GM18502 (cell line): ENCODE data around the gene VSTM2A.
A peak's percentile ranks its signal among the peaks of the same experiment; 100 is the strongest.

Experiments used
- ATAC-seq: cut with Tn5 transposase; IDR thresholded peaks from one replicate; pipeline ENCODE4 v1.9.1; 2021; ENCODE audit warnings: mild to moderate bottlenecking; ENCODE audit not compliant: unreplicated experiment, poor library complexity

The VSTM2A gene

GRCh38 chr7:54596747-54597146 is 54.6 kb downstream of the VSTM2A start:
- peak; percentile 99 for ATAC-seq

DNA sequence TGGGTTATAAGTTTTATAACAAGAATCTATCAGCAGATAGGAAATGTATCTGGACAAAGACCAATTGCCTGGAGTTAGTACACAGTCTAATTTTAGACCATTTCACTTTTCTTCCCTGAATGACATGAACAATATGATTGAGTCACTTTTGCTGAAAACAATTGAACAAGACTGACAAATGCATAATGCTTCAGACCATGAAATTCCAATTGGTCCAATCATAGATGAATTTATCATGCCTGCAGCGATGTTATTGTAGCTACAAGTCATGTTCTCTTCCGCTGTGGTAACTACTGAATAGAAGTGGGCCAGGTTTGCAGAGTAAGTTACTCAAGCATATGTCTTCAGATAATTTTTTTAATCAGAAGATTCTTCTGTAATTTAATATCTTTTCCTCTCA is 73.4 kb downstream of the VSTM2A start:
- no peak for ATAC-seq
